Erythroblast (primary cell): ENCODE results near the gene BPGM.

Source experiments
- GATA1 ChIP-seq: IDR thresholded peaks from 2 replicates; pipeline ENCODE4 v1.6.1; 2011; ENCODE audit warnings: low read depth, mild to moderate bottlenecking, control low read depth, low read length, moderate library complexity
- POLR2A ChIP-seq: IDR thresholded peaks from 2 replicates; pipeline ENCODE4 v1.6.1; 2011; ENCODE audit warnings: mild to moderate bottlenecking, low read length

GRCh38 chr7:134602881-134603451 is 43.7 kb upstream of the BPGM start:
- TF ChIP-seq POLR2A (no peak), GATA1 (no peak)
